GM21528 (cell line): Measurements from ENCODE around the gene TOM1L2.
"Not testable (repeated sequence)": the region's sequence is repeated elsewhere in the genome, so short reads cannot be mapped to it uniquely, and the experiment has no call there.

Source experiments
- ATAC-seq: cut with Tn5 transposase; IDR thresholded peaks from one replicate; pipeline ENCODE4 v1.9.1; 2021; ENCODE audit warnings: mild to moderate bottlenecking, moderate library complexity; ENCODE audit not compliant: unreplicated experiment, low FRiP score

The TOM1L2 gene

DNA sequence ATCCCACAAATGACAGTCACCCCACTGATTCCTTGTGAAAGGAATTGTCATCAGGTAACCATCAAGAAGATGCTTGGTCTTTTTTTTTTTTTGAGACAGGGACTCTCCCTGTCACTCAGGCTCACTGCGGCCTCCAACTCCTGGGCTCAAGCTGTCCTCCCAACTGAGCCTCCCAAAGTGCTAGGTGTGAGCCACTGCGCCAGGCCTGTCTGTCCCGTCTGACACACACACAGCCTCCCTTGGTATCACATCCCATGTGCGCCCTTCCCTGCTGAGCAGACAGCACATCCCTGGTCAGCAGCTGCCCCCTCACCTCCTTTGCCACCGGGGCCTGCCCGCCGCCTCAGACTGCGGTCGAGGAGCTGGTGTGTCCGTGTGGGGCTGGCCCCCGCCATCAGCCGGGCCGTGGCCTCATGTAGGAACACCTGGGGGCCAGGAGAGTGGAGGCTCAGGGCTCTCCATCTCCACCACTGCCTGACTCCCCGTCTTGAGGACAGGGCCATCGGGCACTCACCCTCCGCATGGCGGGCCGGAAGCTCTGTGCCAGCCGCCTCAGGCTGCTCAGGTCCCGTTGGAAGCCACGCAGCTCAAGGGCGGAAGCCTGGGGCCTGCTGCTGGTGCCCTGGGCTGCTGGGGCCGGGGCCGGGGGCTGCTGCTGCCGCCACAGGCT lies 159.0 kb downstream of the TOM1L2 start:
- ATAC-seq, result no peak

- no peak for ATAC-seq
These were observed 159.8 kb downstream of the TOM1L2 start for GRCh38 chr17:17812211-17813054.

DNA sequence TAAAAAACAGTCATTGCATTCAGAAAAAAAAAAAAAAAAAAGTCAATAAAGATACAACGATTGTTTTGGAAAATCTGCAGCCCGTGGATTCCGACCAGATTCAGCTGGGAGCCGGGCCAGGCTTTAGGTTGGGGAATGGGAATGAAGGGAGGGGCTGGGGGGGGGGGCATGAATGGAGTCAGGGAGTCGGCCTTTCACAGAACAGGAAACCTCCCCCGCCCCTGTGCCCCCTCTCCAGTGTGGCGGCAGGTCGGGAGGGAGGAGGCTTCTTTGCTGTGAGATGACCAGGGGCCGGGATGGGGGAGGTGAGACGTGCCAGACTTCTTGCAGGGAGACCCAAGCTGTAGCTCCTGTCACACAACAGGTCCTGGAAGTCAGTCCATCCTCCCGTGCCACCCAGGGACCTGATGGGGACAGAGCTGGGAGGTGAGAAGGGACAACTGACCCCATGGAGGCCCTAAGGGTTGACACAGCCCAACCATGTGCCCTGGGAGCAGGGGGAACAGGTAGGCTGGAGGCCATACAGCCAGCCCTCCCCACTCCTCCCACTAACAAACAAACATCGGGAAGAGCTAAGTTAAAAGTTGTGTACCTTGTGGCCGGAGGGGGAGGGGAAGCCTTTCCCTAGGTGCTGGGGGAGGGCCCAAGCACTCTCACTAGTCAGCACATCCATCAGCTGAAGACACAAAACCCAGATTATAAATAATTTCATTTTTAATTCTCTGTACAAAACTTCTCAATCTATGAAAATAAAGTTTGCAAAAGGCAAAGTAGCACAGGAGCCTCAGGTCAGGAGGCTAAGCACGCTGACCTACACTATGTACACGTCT lies 160.6 kb downstream of the TOM1L2 start:
- ATAC-seq, result no peak

DNA sequence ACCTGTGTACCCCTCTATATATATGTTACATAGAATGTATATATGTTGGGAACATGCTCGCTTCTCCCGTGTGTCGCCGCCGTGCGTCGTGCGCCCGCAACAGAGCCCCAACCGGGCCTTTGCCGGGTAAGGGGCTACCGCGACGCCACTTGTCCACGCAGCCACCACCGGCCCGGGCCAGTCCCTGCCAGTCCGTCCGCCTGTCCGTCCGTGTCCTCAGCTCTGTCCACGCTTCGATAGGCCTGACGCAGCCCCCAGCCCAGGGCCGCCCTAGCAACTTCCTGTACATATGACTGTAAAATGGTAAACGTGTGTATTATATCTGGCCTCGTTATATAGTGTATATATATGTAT lies 161.3 kb downstream of the TOM1L2 start:
- no peak for ATAC-seq

DNA sequence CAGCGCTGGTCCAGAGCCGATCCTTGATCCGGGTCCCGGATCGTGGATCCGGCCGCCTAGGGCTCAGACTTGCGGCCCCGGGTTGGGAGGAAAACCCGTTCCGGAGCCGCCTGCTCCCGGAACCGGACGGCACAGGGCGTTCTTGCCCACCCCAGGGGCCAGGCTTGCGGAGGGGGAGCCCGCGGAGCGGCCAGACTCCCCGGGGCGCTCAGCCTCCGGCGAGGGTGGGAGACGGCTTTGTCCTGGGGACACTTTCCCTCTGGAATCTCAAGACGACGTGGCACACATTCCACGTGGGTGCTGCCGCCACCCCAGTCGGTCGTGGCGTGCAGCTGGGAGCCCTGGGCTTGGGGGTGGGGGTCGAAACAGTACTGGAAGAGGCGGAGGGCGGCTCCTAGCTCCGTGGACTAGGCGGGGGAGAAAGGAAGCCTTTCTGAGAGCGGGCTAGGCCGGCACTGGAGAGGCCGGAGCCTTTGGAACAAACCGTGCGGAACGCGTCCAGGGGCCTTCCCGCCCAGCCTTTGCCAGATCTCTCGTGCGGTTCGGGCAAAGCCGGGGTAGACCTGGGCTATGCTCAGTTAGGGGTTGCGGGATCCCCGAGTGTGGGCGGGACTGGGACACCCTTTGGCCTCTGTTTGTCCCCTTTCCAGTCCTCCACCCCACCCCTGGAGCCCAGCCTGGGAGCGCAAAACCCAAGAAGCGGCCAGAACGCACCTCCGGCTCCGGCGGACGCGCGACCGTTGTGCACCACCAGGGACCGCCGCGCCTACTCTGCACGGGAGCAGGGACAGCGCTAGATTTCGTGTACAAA lies 161.9 kb downstream of the TOM1L2 start:
- ATAC-seq, result no peak

- ATAC-seq, result no peak
These were observed 162.6 kb downstream of the TOM1L2 start for GRCh38 chr17:17809531-17810083.

DNA sequence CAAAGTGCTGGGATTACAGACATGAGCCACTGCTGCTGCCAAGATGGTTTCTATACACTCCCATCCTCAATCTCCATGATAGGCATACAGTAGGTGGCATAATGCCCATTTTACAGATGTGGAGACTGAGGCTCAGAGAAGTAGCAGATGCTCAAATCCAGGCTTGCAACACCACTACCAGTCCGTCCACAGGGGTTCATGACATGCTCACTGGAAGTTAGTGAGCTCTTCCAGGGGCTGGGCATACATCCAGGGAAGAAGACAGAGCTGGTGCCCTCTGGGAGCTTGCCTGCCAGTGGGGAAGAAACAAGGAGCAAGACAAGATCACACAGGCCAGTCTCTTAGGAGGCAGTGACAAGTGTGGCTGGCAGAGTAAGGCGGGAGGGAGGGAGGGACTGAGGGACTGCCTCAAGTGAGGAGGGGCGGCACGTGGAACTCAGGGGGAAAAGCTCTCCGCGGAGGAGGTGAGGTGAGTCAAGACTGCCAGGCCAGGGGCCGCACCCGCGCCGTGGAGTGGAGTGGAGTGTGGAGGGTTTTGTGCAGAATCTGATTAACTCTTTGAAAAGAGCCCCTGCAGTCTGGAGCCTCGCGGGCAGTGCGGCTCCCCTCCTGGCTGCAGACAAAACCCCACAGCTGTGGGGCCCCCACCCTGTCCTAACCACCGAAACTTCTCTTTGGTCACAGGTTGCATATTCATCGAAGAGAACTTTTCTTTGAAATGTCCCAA lies 163.3 kb downstream of the TOM1L2 start:
- ATAC-seq, result no peak

- not testable (repeated sequence) for ATAC-seq
These were observed 164.0 kb downstream of the TOM1L2 start for GRCh38 chr17:17808200-17808599.

DNA sequence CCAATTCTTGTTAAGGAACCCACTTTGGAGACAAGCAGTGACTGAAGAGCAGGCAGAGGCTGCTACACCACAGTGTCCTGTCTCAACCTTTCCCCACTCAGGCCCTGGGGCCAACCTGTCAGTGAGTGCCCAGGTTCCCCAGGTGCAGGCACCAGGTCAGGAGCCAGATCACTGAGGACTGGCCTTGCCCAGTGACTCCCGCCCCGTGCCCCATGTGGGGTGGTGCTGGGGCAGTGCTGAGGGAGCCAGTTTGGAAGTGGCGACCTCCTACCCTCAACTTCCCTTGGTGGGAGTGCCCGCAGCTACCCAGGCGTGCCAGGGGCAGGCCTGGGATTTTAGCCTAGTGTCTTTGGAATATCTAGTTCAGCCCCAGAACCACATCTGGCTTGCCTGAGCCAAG lies 164.8 kb downstream of the TOM1L2 start:
- no peak for ATAC-seq

DNA sequence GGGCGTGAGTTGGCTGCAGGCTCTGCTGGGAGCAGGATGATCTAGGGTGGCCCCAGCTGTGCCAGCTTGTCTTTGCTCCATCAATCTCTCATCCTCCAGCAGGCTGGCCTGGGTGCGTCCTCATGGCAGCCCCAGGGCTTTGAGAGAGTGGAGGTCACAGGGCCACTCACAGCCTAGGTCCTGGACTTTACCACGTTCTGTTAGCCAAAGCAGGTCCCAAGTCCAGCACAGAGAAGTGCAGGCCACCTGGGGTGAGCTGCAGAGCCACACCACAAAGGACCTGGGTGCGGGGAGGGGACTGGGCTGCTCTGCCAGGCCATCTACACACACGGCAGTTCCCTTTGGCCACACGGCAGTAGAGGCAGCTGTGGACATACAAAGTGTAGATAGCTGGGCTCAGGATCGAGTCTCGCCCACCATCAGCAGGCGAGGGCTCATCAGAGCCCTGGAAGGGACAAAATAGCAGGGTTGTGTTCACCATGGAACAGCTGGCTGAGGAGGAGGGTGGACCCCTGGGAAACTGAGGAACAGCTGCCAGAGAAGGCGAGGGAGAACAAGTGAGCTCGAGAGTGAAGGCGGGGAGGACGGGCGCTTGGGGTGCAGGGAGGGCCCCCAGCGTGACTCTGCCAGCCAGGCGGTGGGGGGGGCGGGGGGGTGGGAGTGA lies 165.5 kb downstream of the TOM1L2 start:
- ATAC-seq, result no peak

DNA sequence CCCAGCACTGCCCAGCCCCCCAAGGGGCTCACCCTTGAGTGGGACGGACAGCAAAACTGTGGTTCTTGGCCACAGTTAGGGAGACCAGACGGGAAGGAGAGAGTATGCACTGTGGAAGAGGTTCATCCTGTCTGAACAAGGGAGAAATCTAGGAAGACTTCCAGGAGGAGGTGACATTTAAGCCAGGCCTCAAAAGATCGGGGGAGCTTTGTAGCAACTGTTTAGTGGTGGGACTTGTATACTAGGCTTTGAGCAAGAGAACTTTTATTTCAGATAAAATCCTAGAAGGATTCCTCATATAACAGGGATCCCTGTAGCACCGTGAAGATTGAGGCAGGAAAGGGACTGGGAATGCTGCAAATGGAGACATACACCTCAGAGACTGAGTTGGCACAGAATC lies 166.2 kb downstream of the TOM1L2 start:
- no peak for ATAC-seq

DNA sequence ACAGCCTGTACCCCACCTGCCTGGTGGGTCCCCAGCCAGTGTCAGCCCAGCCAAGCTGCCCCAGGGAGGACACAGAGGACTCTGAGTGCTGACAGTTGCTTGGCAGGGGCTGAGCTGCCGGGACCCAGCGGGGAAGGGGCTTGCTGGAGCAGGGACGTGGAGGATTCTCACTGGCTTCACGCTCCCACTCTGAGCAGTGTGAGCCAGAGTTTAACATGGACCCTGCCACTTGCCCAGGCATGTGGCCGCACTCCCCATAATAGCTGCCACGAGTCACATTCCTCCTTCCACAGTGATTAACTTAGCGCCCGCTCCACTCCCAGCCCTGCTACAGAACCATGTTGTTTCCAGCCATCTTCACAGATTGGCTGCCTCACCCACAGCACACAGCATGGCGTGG lies 166.6 kb downstream of the TOM1L2 start:
- no peak for ATAC-seq

DNA sequence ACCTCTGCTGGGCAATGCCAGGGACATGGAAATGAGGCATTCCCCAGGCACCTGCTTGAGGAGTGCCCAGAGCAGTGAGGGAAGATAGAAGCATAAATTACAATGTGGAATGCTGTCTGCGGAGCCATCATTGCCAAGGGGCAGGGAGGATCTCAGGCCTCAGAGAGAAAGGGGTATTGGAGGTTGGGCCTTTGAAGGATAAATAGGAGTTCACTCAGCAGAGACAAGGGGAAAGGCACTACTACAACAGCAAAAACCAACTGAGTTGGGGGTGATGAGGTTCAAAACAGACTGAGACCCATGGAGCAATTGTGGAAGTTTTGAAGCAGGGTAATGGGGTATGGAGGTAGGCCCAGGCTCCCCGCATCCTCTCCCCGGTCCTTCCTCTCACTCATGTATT lies 168.2 kb downstream of the TOM1L2 start:
- ATAC-seq, result no peak

DNA sequence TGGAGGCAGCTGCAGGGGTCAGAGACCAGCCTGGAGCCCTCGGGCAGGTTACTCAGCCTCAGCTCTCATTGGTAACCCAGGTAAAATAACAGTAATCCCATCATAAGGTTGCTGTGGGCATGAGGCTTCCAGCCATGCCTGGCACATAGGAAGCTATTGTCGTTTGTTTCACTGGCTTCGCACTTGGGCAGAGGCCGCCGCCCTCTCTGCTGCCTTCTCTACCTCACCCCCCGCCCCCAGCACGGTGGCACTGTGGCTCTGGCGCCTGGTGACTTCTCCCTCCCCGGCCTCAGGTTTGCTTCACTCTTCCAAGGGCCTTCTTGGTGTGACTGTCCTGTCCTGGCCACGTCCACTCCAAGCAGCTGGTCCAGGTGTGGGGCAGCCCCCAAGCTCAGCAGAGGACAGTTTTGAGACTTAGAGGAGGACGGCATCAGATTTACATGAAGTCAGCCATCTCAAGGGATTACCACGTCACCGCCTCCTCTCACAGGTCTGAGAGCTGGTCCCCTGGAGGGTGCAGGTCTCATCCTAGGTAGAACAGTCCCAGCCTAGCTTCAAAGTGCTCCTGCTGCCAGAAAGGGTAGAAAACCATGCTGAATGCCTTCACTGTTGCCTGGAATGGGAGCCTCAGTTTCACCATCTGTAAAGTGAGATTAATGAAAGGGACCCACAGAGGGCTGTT lies 170.3 kb downstream of the TOM1L2 start:
- ATAC-seq, result no peak

GRCh38 chr17:17800504-17801021 lies 171.6 kb downstream of the TOM1L2 start:
- no peak for ATAC-seq

DNA sequence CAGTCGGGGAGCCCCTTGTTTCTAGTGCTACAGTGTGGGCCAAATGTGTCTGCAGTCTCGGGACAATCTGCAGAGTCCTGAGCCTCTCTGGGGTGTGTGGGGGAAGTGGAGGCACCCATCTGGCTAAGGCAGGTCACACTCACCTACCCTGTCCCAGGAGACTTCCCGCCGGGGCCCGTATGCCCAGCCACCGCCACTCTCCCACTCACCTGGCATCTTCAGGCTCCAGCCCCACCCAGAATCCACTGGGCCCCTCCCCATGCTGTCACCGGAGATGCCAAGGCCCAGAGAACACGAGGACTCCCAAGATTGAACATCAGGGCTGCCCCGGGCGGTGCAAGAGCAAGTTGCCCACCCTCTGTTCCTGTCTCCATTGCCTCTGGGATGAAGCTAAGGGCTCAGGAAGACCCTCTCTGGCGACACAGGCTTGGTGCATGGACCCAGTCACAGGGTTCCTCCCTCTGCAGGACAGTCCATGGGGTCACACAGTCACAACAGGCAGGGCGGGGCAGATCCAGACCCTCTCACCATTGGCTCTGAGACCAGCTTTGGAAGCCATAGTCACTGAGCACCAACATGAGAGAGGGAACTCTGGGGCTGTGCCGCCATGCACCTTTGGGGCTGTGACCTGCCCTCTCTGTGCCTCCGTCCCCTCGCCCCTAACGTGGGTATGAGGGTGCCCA lies 173.5 kb downstream of the TOM1L2 start:
- ATAC-seq, result no peak

DNA sequence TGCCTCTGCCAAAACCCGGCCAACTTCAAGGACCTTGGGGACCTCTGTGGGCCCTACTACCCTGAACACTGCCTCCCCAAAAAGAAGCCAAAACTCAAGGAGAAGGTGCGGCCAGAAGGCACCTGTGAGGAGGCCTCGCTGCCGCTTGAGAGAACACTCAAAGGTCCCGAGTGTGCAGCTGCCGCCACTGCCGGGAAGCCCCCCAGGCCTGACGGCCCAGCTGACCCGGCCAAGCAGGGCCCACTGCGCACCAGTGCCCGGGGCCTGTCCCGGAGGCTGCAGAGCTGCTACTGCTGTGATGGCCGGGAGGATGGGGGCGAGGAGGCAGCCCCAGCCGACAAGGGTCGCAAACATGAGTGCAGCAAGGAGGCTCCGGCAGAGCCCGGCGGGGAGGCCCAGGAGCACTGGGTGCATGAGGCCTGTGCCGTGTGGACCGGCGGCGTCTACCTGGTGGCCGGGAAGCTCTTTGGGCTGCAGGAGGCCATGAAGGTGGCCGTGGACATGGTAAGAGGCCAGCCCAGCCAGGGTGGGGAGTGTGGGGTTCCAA lies 174.1 kb downstream of the TOM1L2 start:
- ATAC-seq, result no peak
